ENCODE data around the gene SLC52A1.

GRCh38 chr17:5045496-5045895 is 10.3 kb upstream of the SLC52A1 start:
- TF ChIP-seq POLR2AphosphoS5 (IDR thresholded peaks at IDR 0.05; ENCODE audit: insufficient read depth in 1 of 2, low read depth in 1 of 2) (no peak), POLR2A (IDR thresholded peaks at IDR 0.05) (no peak)
- TF ChIP-seq, protein P1, sequence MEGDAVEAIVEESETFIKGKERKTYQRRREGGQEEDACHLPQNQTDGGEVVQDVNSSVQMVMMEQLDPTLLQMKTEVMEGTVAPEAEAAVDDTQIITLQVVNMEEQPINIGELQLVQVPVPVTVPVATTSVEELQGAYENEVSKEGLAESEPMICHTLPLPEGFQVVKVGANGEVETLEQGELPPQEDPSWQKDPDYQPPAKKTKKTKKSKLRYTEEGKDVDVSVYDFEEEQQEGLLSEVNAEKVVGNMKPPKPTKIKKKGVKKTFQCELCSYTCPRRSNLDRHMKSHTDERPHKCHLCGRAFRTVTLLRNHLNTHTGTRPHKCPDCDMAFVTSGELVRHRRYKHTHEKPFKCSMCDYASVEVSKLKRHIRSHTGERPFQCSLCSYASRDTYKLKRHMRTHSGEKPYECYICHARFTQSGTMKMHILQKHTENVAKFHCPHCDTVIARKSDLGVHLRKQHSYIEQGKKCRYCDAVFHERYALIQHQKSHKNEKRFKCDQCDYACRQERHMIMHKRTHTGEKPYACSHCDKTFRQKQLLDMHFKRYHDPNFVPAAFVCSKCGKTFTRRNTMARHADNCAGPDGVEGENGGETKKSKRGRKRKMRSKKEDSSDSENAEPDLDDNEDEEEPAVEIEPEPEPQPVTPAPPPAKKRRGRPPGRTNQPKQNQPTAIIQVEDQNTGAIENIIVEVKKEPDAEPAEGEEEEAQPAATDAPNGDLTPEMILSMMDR (IDR thresholded peaks at IDR 0.05), result no peak

Data from vagina (tissue), 2 donors.